GM12878 (cell line): ENCODE measurements around the gene BCL2. TPM values are rescaled to one million over a fixed set of nuclear protein-coding genes. Genes with fewer than 3 reads are reported as not detected.

Experiments used
- ATAC-seq: fragments of 200-7000 bp; cut with Tn5 transposase; 3 replicates; pipeline ENCODE4 v1.9.1; 2020; ENCODE audit warnings: mild to moderate bottlenecking, moderate library complexity
- BruUV-seq: library from RNA; stranded (reverse); fragments of 400-500 nt; replicated peaks from 2 replicates; lab custom pipeline; 2021; lab: Mats Ljungman, UMichigan
- CTCF ChIA-PET: fragments of 300-600 bp; sonication (Branson Sonifier 250); formaldehyde crosslinking; extraction: SDS; loops from one replicate; lab custom pipeline; 2021; ENCODE audit warnings: inconsistent platforms; lab: Yijun Ruan, JAX
- POLR2A ChIA-PET: fragments of 350-600 bp; formaldehyde crosslinking; extraction: SDS; loops from one replicate; lab custom pipeline; 2021; ENCODE audit warnings: inconsistent platforms; lab: Charles Lee
- RAD21 ChIA-PET: fragments of 300-600 bp; sonication (Branson Sonifier 250); formaldehyde crosslinking; loops from one replicate; lab custom pipeline; 2023; ENCODE audit warnings: antibody characterized with exemption; ENCODE audit not compliant: unreplicated experiment; lab: Charles Lee
- SMC1A ChIA-PET: fragments of 300-600 bp; sonication (Branson Sonifier 250); formaldehyde crosslinking; loops from one replicate; lab custom pipeline; 2023; ENCODE audit not compliant: unreplicated experiment, uncharacterized antibody; lab: Charles Lee
- DNase-seq: peaks from one replicate; pipeline ENCODE4 v3.0.0-alpha.2; 2011; ENCODE audit warnings: low read depth, low spot score
- FAIRE-seq: peaks from 3 replicates; lab custom pipeline; 2011; peaks lifted over from hg19 to GRCh38; lab: Jason Lieb, UNC
- H2AFZ ChIP-seq: 2 replicates; pipeline ENCODE4 v1.6.0; 2011; ENCODE audit warnings: low read depth, low read length, control low read depth; ENCODE audit not compliant: control insufficient read depth
- H3K27ac ChIP-seq: 2 replicates; pipeline ENCODE4 v1.5.1; 2011; ENCODE audit warnings: control low read depth; ENCODE audit not compliant: control insufficient read depth, insufficient read depth
- H3K27me3 ChIP-seq, 2 experiments: replicated peaks in 1 of 2; 2 replicates each; pipeline versions ENCODE4 v1.6.0 to v1.6.1; 2011; ENCODE audit warnings: low read length in 1 of 2; ENCODE audit not compliant: control insufficient read depth in 2 of 2, insufficient read depth in 2 of 2
- H3K36me3 ChIP-seq, 2 experiments: 2 replicates each; pipeline ENCODE4 v1.5.1; 2011; ENCODE audit warnings: low read length in 1 of 2; ENCODE audit not compliant: control insufficient read depth in 2 of 2, insufficient read depth in 2 of 2
- H3K4me1 ChIP-seq: 2 replicates; pipeline ENCODE4 v1.6.1; 2011; ENCODE audit warnings: mild to moderate bottlenecking, low read length, moderate library complexity, mixed read lengths; ENCODE audit not compliant: control insufficient read depth, insufficient read depth
- H3K4me2 ChIP-seq: 2 replicates; pipeline ENCODE4 v1.6.0; 2011; ENCODE audit warnings: control low read depth; ENCODE audit not compliant: control insufficient read depth, insufficient read depth
- H3K4me3 ChIP-seq: fragments of 200-600 bp; sonication (generic); 2 replicates; pipeline ENCODE4 v1.5.1; 2016
- H3K79me2 ChIP-seq: 2 replicates; pipeline ENCODE4 v1.6.0; 2011; ENCODE audit warnings: low read length; ENCODE audit not compliant: control insufficient read depth, insufficient read depth
- H3K9ac ChIP-seq: 2 replicates; pipeline ENCODE4 v1.8.0; 2011; ENCODE audit warnings: low read length, control low read depth, mixed read lengths; ENCODE audit not compliant: control insufficient read depth, insufficient read depth
- H3K9me3 ChIP-seq: replicated peaks from 3 replicates; pipeline ENCODE4 v1.5.1; 2011; ENCODE audit warnings: mild to moderate bottlenecking, low read length; ENCODE audit not compliant: control insufficient read depth, insufficient read depth
- H4K20me1 ChIP-seq: 2 replicates; pipeline ENCODE4 v1.6.0; 2011; ENCODE audit not compliant: control insufficient read depth, insufficient read depth
- BHLHE40 ChIP-seq, 2 experiments: fragments of 450-650 bp in 1 of 2; IDR thresholded peaks; 2 replicates each; pipeline ENCODE4 v1.6.1; 2011 to 2017; ENCODE audit warnings: low read depth in 2 of 2, borderline replicate concordance in 1 of 2, improper control_type of control experiment in 1 of 2, low read length in 1 of 2, mild to moderate bottlenecking in 1 of 2
- BRCA1 ChIP-seq: IDR thresholded peaks from 2 replicates; pipeline ENCODE4 v1.6.1; 2011; ENCODE audit warnings: low read depth, low read length, improper control_type of control experiment
- ETV6 ChIP-seq, 2 experiments: fragments of 450-650 bp in 1 of 2; IDR thresholded peaks in 1 of 2; conservative IDR thresholded peaks in 1 of 2; 2 replicates each; pipeline ENCODE4 v1.6.1; 2014; ENCODE audit warnings: antibody characterized with exemption in 1 of 2, borderline replicate concordance in 1 of 2, low read depth in 1 of 2, mild to moderate bottlenecking in 1 of 2, moderate library complexity in 1 of 2
- HCFC1 ChIP-seq: fragments of 150-350 bp; IDR thresholded peaks from 2 replicates; pipeline ENCODE4 v1.6.1; 2014; ENCODE audit warnings: low read length
- HDAC2 ChIP-seq: fragments of 200-600 bp; sonication (generic); IDR thresholded peaks from 2 replicates; pipeline ENCODE4 v1.6.1; 2017
- MXI1 ChIP-seq: fragments of 150-350 bp; IDR thresholded peaks from 2 replicates; pipeline ENCODE4 v1.6.1; 2011; ENCODE audit warnings: low read depth, mild to moderate bottlenecking, inconsistent platforms, low read length, improper control_type of control experiment
- NFIC ChIP-seq: IDR thresholded peaks from 2 replicates; pipeline ENCODE4 v1.6.1; 2012; ENCODE audit warnings: low read depth, mild to moderate bottlenecking, inconsistent platforms, low read length, moderate library complexity
- NR2C2 ChIP-seq: IDR thresholded peaks from 2 replicates; pipeline ENCODE4 v1.6.1; 2011; ENCODE audit warnings: borderline replicate concordance, low read depth; ENCODE audit not compliant: control insufficient read depth, insufficient read length
- RUNX3 ChIP-seq: IDR thresholded peaks from 2 replicates; pipeline ENCODE4 v1.6.1; 2012; ENCODE audit warnings: low read length, inconsistent platforms
- SMAD1 ChIP-seq: fragments of 450-650 bp; IDR thresholded peaks from 2 replicates; pipeline ENCODE4 v1.6.1; 2018; ENCODE audit warnings: mild to moderate bottlenecking, low read depth; ENCODE audit not compliant: partially characterized antibody
- SREBF1 ChIP-seq: IDR thresholded peaks from 2 replicates; pipeline ENCODE4 v1.6.1; 2012; ENCODE audit warnings: mild to moderate bottlenecking, low read length
- TCF7 ChIP-seq: IDR thresholded peaks from 2 replicates; pipeline ENCODE4 v1.6.1; 2014; ENCODE audit warnings: antibody characterized with exemption, borderline replicate concordance
- ZNF217 ChIP-seq: fragments of 450-650 bp; IDR thresholded peaks from 2 replicates; pipeline ENCODE4 v1.6.1; 2017; ENCODE audit warnings: antibody characterized with exemption, mild to moderate bottlenecking
- WGBS: methylation state at CpG from one replicate; pipeline ENCODE4 v1.1.6; 2016; ENCODE audit warnings: low lambda C conversion rate; ENCODE audit not compliant: insufficient replicate concordance, insufficient coverage; ENCODE audit errors: missing lambda C conversion rate; 5-methylcytosine and 5-hydroxymethylcytosine counted together
- in situ Hi-C: fragments of 300-500 bp; cut with MboI; formaldehyde crosslinking; loops from 9 replicates; pipeline ENCODE4 v1.14.3; 2018; ENCODE audit warnings: mixed read lengths
- intact Hi-C: fragments of 100-400 bp; cut with micrococcal nuclease; formaldehyde crosslinking; loops from one replicate; pipeline ENCODE4 v1.14.2; 2022; ENCODE audit not compliant: unreplicated experiment
- polyA plus RNA-seq, 11 experiments: library from polyadenylated mRNA; depleted of rRNA in 4 of 11; unstranded in 6 of 11; stranded (reverse) in 5 of 11; fragments of >200 nt; fragmentation: Nextera tagmentation in 4 of 11; fragmentation: Illumina TruSeq in 1 of 11; extraction: Ambion mirVana in 4 of 11; extraction: Trizol in 1 of 11; gene quantifications; 1 replicate in 1 of 11; 2 replicates in 10 of 11; pipeline versions ENCODE4 v1.2.1 to v1.2.3, GENCODE V29; 2011 to 2016; ENCODE audit warnings: inconsistent platforms in 2 of 11, missing spikeins in 2 of 11, low read depth in 1 of 11
- total RNA-seq, 4 experiments: library from RNA; depleted of rRNA in 3 of 4; stranded (reverse); fragments of >200 nt in 3 of 4; fragmentation: Illumina TruSeq in 1 of 4; extraction: Trizol in 1 of 4; gene quantifications; 2 replicates each; pipeline versions ENCODE4 v1.2.1 to v1.2.3, GENCODE V29; 2013 to 2021
- TF ChIP-seq, protein P1 (sequence below): fragments of 450-650 bp; IDR thresholded peaks from 2 replicates; pipeline ENCODE4 v1.6.1; 2017; ENCODE audit warnings: mild to moderate bottlenecking, moderate library complexity

The BCL2 gene
- total and polyA plus RNA-seq, 10 of the 15 experiments (the other 5 are each of a cell fraction or from before 2014, with no cell fraction given), result 4.1 to 47.8 (median 19.3) TPM

DNA sequence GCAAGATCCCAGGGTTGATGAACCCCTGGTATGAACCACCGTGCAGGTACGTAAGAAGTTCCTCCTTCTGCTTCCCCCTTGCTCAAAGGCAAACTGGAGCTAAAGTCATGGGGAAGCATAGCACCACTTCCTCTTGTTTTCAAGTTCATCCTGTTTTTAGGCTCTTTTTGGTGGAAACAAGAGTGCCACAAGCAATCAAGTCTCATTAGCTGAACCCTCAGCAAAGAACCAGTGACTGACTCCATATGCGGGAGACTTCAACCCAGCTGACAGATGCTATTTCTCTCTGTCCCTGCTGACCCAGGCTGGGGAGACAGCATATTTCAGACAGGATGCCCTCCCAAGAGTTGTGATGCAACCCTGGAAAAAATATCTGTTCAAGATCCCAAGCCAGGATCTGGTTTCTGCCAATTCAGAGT, 47.7 kb downstream of the BCL2 start (continued):
- TF ChIP-seq, protein P1, sequence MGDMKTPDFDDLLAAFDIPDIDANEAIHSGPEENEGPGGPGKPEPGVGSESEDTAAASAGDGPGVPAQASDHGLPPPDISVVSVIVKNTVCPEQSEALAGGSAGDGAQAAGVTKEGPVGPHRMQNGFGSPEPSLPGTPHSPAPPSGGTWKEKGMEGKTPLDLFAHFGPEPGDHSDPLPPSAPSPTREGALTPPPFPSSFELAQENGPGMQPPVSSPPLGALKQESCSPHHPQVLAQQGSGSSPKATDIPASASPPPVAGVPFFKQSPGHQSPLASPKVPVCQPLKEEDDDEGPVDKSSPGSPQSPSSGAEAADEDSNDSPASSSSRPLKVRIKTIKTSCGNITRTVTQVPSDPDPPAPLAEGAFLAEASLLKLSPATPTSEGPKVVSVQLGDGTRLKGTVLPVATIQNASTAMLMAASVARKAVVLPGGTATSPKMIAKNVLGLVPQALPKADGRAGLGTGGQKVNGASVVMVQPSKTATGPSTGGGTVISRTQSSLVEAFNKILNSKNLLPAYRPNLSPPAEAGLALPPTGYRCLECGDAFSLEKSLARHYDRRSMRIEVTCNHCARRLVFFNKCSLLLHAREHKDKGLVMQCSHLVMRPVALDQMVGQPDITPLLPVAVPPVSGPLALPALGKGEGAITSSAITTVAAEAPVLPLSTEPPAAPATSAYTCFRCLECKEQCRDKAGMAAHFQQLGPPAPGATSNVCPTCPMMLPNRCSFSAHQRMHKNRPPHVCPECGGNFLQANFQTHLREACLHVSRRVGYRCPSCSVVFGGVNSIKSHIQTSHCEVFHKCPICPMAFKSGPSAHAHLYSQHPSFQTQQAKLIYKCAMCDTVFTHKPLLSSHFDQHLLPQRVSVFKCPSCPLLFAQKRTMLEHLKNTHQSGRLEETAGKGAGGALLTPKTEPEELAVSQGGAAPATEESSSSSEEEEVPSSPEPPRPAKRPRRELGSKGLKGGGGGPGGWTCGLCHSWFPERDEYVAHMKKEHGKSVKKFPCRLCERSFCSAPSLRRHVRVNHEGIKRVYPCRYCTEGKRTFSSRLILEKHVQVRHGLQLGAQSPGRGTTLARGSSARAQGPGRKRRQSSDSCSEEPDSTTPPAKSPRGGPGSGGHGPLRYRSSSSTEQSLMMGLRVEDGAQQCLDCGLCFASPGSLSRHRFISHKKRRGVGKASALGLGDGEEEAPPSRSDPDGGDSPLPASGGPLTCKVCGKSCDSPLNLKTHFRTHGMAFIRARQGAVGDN, result no peak
- TF ChIP-seq BHLHE40 (IDR thresholded peaks at IDR 0.05; ENCODE audit: borderline replicate concordance in 1 of 2, low read depth in 2 of 2, low read length in 1 of 2) (no peak), SMAD1 (no peak), NR2C2 (no peak)

DNA sequence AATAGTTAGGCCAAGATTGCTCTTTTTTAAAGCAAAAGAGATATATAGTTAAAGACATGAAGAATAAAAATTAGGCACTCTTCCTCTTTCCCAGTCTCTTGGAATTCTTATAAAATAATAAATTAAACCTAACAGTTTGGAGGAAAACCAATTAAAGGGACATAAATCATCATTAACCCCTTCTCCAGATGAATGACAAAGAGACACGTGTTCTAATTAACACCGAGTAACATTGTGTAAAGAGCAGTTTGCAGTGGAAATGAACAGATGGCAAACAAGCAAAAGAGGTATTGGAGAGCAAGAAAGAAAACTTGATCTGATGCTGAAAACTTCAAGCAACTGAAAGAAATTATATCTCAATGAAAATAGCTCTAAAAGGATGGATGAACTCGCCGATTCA, 48.4 kb downstream of the BCL2 start:
- Histone ChIP-seq H3K4me2 (no peak overlapping the region), H3K36me3 (peaks cover 2 to 4% of the 10 kb centered on the region in 2 experiments; a peak in 2 of 4 replicates), H3K4me1 (peaks cover 16% of the 10 kb centered on the region), H3K27me3 (no peaks in the 10 kb centered on the region), H3K79me2 (peaks cover 69% of the 10 kb centered on the region), H3K9me3 (no peaks in the 10 kb centered on the region), H3K4me3 (no peak overlapping the region), H3K27ac (no peak overlapping the region), H4K20me1 (no peaks in the 10 kb centered on the region), H2AFZ (no peak overlapping the region), H3K9ac (no peak overlapping the region)
- BruUV-seq, result no TSS peak
- FAIRE-seq (no peak), ATAC-seq (no peak), DNase-seq (no peak)
- ChIA-PET RAD21 (interaction anchor here (0.7 to 1.9 kb wide), 4 partner anchors 31 to 47 kb away, joined by 3 to 7 read pairs (median 4); no protein-coding TSS in a partner anchor), CTCF (interaction anchor here (1.2 to 6.6 kb wide), 4 partner anchors 11 to 139 kb away, joined by 4 to 36 read pairs (median 6); no protein-coding TSS in a partner anchor), POLR2A (interaction anchor here (1.5 kb wide), 1 partner anchor 10 kb away, joined by 4 read pairs; no protein-coding TSS in a partner anchor), SMC1A (interaction anchor here (1.1 to 2.3 kb wide), 9 partner anchors 10 to 100 kb away, joined by 3 to 11 read pairs (median 5); no protein-coding TSS in a partner anchor)
- WGBS, result 94% methylated on average over 4 of the region's 4 CpGs
- intact Hi-C loops, result no loop called here
- TF ChIP-seq MXI1 (no peak), HCFC1 (no peak), ETV6 (conservative IDR thresholded peaks at IDR 0.05 in 1 of 2, IDR thresholded peaks at IDR 0.05 in 1 of 2; ENCODE audit: borderline replicate concordance in 1 of 2, low read depth in 1 of 2) (no peak), TCF7 (no peak), HDAC2 (no peak), NFIC (no peak), RUNX3 (no peak), BRCA1 (no peak), SREBF1 (no peak), ZNF217 (no peak)
- in situ Hi-C loops, result no loop called here
